ENCODE data around the gene DNHD1.

Gene DNHD1

GRCh38 chr11:6557761-6558674 lies 60.9 kb downstream of the DNHD1 start:
- H3K36me3 ChIP-seq (ENCODE audit: control insufficient read depth, insufficient read depth, low read length): no peaks in the 10 kb centered on the region
- H3K9ac ChIP-seq (ENCODE audit: low read length): no peak overlapping the region
- H3K27me3 ChIP-seq (ENCODE audit: control insufficient read depth, insufficient read depth, low read length): no peaks in the 10 kb centered on the region
- H3K9me3 ChIP-seq (ENCODE audit: control insufficient read depth, low read length): no peaks in the 10 kb centered on the region
- no peaks in the 10 kb centered on the region for H3K4me1 ChIP-seq (ENCODE audit: control insufficient read depth, insufficient read depth, low read length)
- no peak overlapping the region for H3K4me3 ChIP-seq (ENCODE audit: low read length)

GRCh38 chr11:6559369-6559768 lies 62.3 kb downstream of the DNHD1 start:
- Histone ChIP-seq H3K9me3 (ENCODE audit: control insufficient read depth, low read length) (no peaks in the 10 kb centered on the region), H3K36me3 (ENCODE audit: control insufficient read depth, insufficient read depth, low read length) (no peaks in the 10 kb centered on the region)

GRCh38 chr11:6561288-6561687 lies 64.2 kb downstream of the DNHD1 start:
- Histone ChIP-seq H3K4me3 (ENCODE audit: low read length) (no peak overlapping the region), H3K27me3 (ENCODE audit: control insufficient read depth, insufficient read depth, low read length) (no peaks in the 10 kb centered on the region), H3K36me3 (ENCODE audit: control insufficient read depth, insufficient read depth, low read length) (no peaks in the 10 kb centered on the region), H3K4me1 (ENCODE audit: control insufficient read depth, insufficient read depth, low read length) (no peaks in the 10 kb centered on the region), H3K9ac (ENCODE audit: low read length) (no peak overlapping the region), H3K9me3 (ENCODE audit: control insufficient read depth, low read length) (no peaks in the 10 kb centered on the region)

More at GRCh38 chr11:6559369-6559768, 62.3 kb downstream of the DNHD1 start:
- H3K9ac ChIP-seq (ENCODE audit: low read length): no peak overlapping the region
- H3K4me3 ChIP-seq (ENCODE audit: low read length): no peak overlapping the region
- H3K27me3 ChIP-seq (ENCODE audit: control insufficient read depth, insufficient read depth, low read length): no peaks in the 10 kb centered on the region
- H3K4me1 ChIP-seq (ENCODE audit: control insufficient read depth, insufficient read depth, low read length): no peaks in the 10 kb centered on the region

GRCh38 chr11:6563121-6563619 lies 66.1 kb downstream of the DNHD1 start:
- Histone ChIP-seq H3K4me3 (ENCODE audit: low read length) (no peak overlapping the region), H3K9ac (ENCODE audit: low read length) (no peak overlapping the region), H3K9me3 (ENCODE audit: control insufficient read depth, low read length) (no peaks in the 10 kb centered on the region), H3K4me1 (ENCODE audit: control insufficient read depth, insufficient read depth, low read length) (no peaks in the 10 kb centered on the region), H3K27me3 (ENCODE audit: control insufficient read depth, insufficient read depth, low read length) (no peaks in the 10 kb centered on the region), H3K36me3 (ENCODE audit: control insufficient read depth, insufficient read depth, low read length) (no peaks in the 10 kb centered on the region)

GRCh38 chr11:6563667-6564066 lies 66.6 kb downstream of the DNHD1 start:
- Histone ChIP-seq H3K4me1 (ENCODE audit: control insufficient read depth, insufficient read depth, low read length) (peaks cover 4% of the 10 kb centered on the region), H3K4me3 (ENCODE audit: low read length) (no peak overlapping the region), H3K36me3 (ENCODE audit: control insufficient read depth, insufficient read depth, low read length) (no peaks in the 10 kb centered on the region)

GRCh38 chr11:6565325-6565724 lies 68.2 kb downstream of the DNHD1 start:
- Histone ChIP-seq H3K9me3 (ENCODE audit: control insufficient read depth, low read length) (no peaks in the 10 kb centered on the region), H3K4me1 (ENCODE audit: control insufficient read depth, insufficient read depth, low read length) (peaks cover 6% of the 10 kb centered on the region), H3K4me3 (ENCODE audit: low read length) (no peak overlapping the region), H3K9ac (ENCODE audit: low read length) (no peak overlapping the region), H3K27me3 (ENCODE audit: control insufficient read depth, insufficient read depth, low read length) (no peaks in the 10 kb centered on the region), H3K36me3 (ENCODE audit: control insufficient read depth, insufficient read depth, low read length) (no peaks in the 10 kb centered on the region)

More at GRCh38 chr11:6563667-6564066, 66.6 kb downstream of the DNHD1 start:
- H3K27me3 ChIP-seq (ENCODE audit: control insufficient read depth, insufficient read depth, low read length): no peaks in the 10 kb centered on the region
- H3K9me3 ChIP-seq (ENCODE audit: control insufficient read depth, low read length): no peaks in the 10 kb centered on the region
- no peak overlapping the region for H3K9ac ChIP-seq (ENCODE audit: low read length)

GRCh38 chr11:6565988-6566703 lies 69.1 kb downstream of the DNHD1 start:
- H3K27me3 ChIP-seq (ENCODE audit: control insufficient read depth, insufficient read depth, low read length): no peaks in the 10 kb centered on the region
- no peak overlapping the region for H3K9ac ChIP-seq (ENCODE audit: low read length)

GRCh38 chr11:6566704-6567370 lies 69.8 kb downstream of the DNHD1 start:
- Histone ChIP-seq H3K9me3 (ENCODE audit: control insufficient read depth, low read length) (no peaks in the 10 kb centered on the region), H3K4me3 (ENCODE audit: low read length) (no peak overlapping the region), H3K9ac (ENCODE audit: low read length) (no peak overlapping the region), H3K27me3 (ENCODE audit: control insufficient read depth, insufficient read depth, low read length) (no peaks in the 10 kb centered on the region), H3K4me1 (ENCODE audit: control insufficient read depth, insufficient read depth, low read length) (peaks cover 6% of the 10 kb centered on the region), H3K36me3 (ENCODE audit: control insufficient read depth, insufficient read depth, low read length) (no peaks in the 10 kb centered on the region)

More at GRCh38 chr11:6565988-6566703, 69.1 kb downstream of the DNHD1 start:
- Histone ChIP-seq H3K9me3 (ENCODE audit: control insufficient read depth, low read length) (no peaks in the 10 kb centered on the region), H3K4me3 (ENCODE audit: low read length) (no peak overlapping the region), H3K4me1 (ENCODE audit: control insufficient read depth, insufficient read depth, low read length) (peaks cover 6% of the 10 kb centered on the region), H3K36me3 (ENCODE audit: control insufficient read depth, insufficient read depth, low read length) (no peaks in the 10 kb centered on the region)

GRCh38 chr11:6567371-6567745 lies 70.3 kb downstream of the DNHD1 start:
- no peak overlapping the region for H3K9ac ChIP-seq (ENCODE audit: low read length)
- H3K4me3 ChIP-seq (ENCODE audit: low read length): no peak overlapping the region
- H3K9me3 ChIP-seq (ENCODE audit: control insufficient read depth, low read length): no peaks in the 10 kb centered on the region
- no peaks in the 10 kb centered on the region for H3K36me3 ChIP-seq (ENCODE audit: control insufficient read depth, insufficient read depth, low read length)
- H3K27me3 ChIP-seq (ENCODE audit: control insufficient read depth, insufficient read depth, low read length): no peaks in the 10 kb centered on the region
- peaks cover 6% of the 10 kb centered on the region for H3K4me1 ChIP-seq (ENCODE audit: control insufficient read depth, insufficient read depth, low read length)

GRCh38 chr11:6568191-6568918 lies 71.3 kb downstream of the DNHD1 start:
- H3K36me3 ChIP-seq (ENCODE audit: control insufficient read depth, insufficient read depth, low read length): no peaks in the 10 kb centered on the region
- no peaks in the 10 kb centered on the region for H3K27me3 ChIP-seq (ENCODE audit: control insufficient read depth, insufficient read depth, low read length)
- peaks cover 6% of the 10 kb centered on the region for H3K4me1 ChIP-seq (ENCODE audit: control insufficient read depth, insufficient read depth, low read length)
- no peak overlapping the region for H3K4me3 ChIP-seq (ENCODE audit: low read length)
- no peaks in the 10 kb centered on the region for H3K9me3 ChIP-seq (ENCODE audit: control insufficient read depth, low read length)
- no peak overlapping the region for H3K9ac ChIP-seq (ENCODE audit: low read length)

- Histone ChIP-seq H3K9me3 (ENCODE audit: control insufficient read depth, low read length) (no peaks in the 10 kb centered on the region), H3K27me3 (ENCODE audit: control insufficient read depth, insufficient read depth, low read length) (no peaks in the 10 kb centered on the region), H3K4me3 (ENCODE audit: low read length) (no peak overlapping the region), H3K36me3 (ENCODE audit: control insufficient read depth, insufficient read depth, low read length) (no peaks in the 10 kb centered on the region), H3K4me1 (ENCODE audit: control insufficient read depth, insufficient read depth, low read length) (peaks cover 6% of the 10 kb centered on the region), H3K9ac (ENCODE audit: low read length) (no peak overlapping the region)
Measured at GRCh38 chr11:6569706-6570105, 72.6 kb downstream of the DNHD1 start.

All from mucosa of stomach (tissue), 1 donor.